ENCODE results near the gene SFTA2. TPM values are rescaled to one million over a fixed set of nuclear protein-coding genes. Genes with fewer than 3 reads are reported as not detected.
A peak's percentile ranks its signal among the peaks of the same experiment; 100 is the strongest.

SFTA2 gene
- total and polyA plus RNA-seq, 10 of the 15 experiments (the other 5 are each of a cell fraction or from before 2014, with no cell fraction given): 0.15 to 0.92 (median 0.33) TPM; not detected in 4

GRCh38 chr6:30914076-30914853, 17.7 kb downstream of the SFTA2 start, which contains the start of gene VARS2 (continued):
- TF ChIP-seq SMAD5 (IDR thresholded peaks at IDR 0.05; ENCODE audit: low read depth): 0 out of 2 replicates have a peak, but pooled peaks have one; percentile 25
- TF ChIP-seq E2F4 (IDR thresholded peaks at IDR 0.05; ENCODE audit: low read depth, low read length): no peak
- peak; percentile 90; the same call in 1 of the 2 replicates for TF ChIP-seq MTA3 (IDR thresholded peaks at IDR 0.05; ENCODE audit: borderline replicate concordance, low read length)
- no peak for TF ChIP-seq MTA2 (IDR thresholded peaks at IDR 0.05; ENCODE audit: low read depth)
- TF ChIP-seq CUX1 (IDR thresholded peaks at IDR 0.05; ENCODE audit: insufficient replicate concordance, low read depth, low read length): no peak
- no peak for TF ChIP-seq BMI1 (IDR thresholded peaks at IDR 0.05; ENCODE audit: borderline replicate concordance)
- TF ChIP-seq IRF3 (IDR thresholded peaks at IDR 0.05): no peak
- no peak for TF ChIP-seq ZNF24 (IDR thresholded peaks at IDR 0.05)
- peak; percentile 59 for TF ChIP-seq RAD21 (IDR thresholded peaks at IDR 0.05; ENCODE audit: insufficient read depth, low read depth, low read length)
- TF ChIP-seq PBX3 (IDR thresholded peaks at IDR 0.05; ENCODE audit: insufficient replicate concordance, low read depth, low read length): no peak
- no peak for TF ChIP-seq ZNF207 (IDR thresholded peaks at IDR 0.05; ENCODE audit: borderline replicate concordance)
- TF ChIP-seq ZZZ3 (IDR thresholded peaks at IDR 0.05; ENCODE audit: control insufficient read depth, insufficient read length, low read depth): no peak
- no peak for TF ChIP-seq RAD51 (IDR thresholded peaks at IDR 0.05)
- TF ChIP-seq EGR1 (IDR thresholded peaks at IDR 0.05; ENCODE audit: borderline replicate concordance in 1 of 2, low read depth in 2 of 2, low read length in 2 of 2): peak in 1 of 2 experiments; percentile 50; a peak in 1 of 3 replicates
- TF ChIP-seq PAX8 (IDR thresholded peaks at IDR 0.05): no peak
- TF ChIP-seq ZNF384 (IDR thresholded peaks at IDR 0.05; ENCODE audit: borderline replicate concordance, low read depth, low read length): no peak
- no peak for TF ChIP-seq EZH2 (IDR thresholded peaks at IDR 0.05; ENCODE audit: borderline replicate concordance, control insufficient read depth, low read depth, low read length)
- no peak for TF ChIP-seq ATF7 (IDR thresholded peaks at IDR 0.05; ENCODE audit: low read depth)
- TF ChIP-seq ATF3 (IDR thresholded peaks at IDR 0.05; ENCODE audit: borderline replicate concordance, extremely low read depth, low read depth, low read length): no peak
